Measurements from ENCODE around the gene KIF21B.

The KIF21B gene

GRCh38 chr1:201059871-201060555 lies 36.5 kb upstream of the KIF21B start:
- TF ChIP-seq CTCF (conservative IDR thresholded peaks at IDR 0.05; ENCODE audit: low read length) = no peak
- H3K4me3 ChIP-seq (ENCODE audit: low read length) = no peak overlapping the region
- DNase-seq (ENCODE audit: low read depth) = peak; percentile 3

GRCh38 chr1:201059401-201059800 lies 35.9 kb upstream of the KIF21B start:
- TF ChIP-seq CTCF (conservative IDR thresholded peaks at IDR 0.05; ENCODE audit: low read length) = no peak
- no peak for DNase-seq (ENCODE audit: low read depth)
- H3K4me3 ChIP-seq (ENCODE audit: low read length) = no peak overlapping the region

- no peak overlapping the region for H3K4me3 ChIP-seq (ENCODE audit: low read length)
- no peak for DNase-seq (ENCODE audit: low read depth)
- no peak for TF ChIP-seq CTCF (conservative IDR thresholded peaks at IDR 0.05; ENCODE audit: low read length)
Observed at GRCh38 chr1:201054091-201054543, 30.6 kb upstream of the KIF21B start.

- H3K4me3 ChIP-seq (ENCODE audit: low read length) = no peak overlapping the region
- TF ChIP-seq CTCF (conservative IDR thresholded peaks at IDR 0.05; ENCODE audit: low read length) = no peak
- DNase-seq (ENCODE audit: low read depth) = no peak
Observed at GRCh38 chr1:201053155-201053860, 29.8 kb upstream of the KIF21B start.

GRCh38 chr1:201051399-201051798 lies 27.9 kb upstream of the KIF21B start:
- no peak for DNase-seq (ENCODE audit: low read depth)
- H3K4me3 ChIP-seq (ENCODE audit: low read length) = no peak overlapping the region
- TF ChIP-seq CTCF (conservative IDR thresholded peaks at IDR 0.05; ENCODE audit: low read length) = no peak

GRCh38 chr1:201050515-201051277 lies 27.2 kb upstream of the KIF21B start:
- no peak overlapping the region for H3K4me3 ChIP-seq (ENCODE audit: low read length)
- no peak for TF ChIP-seq CTCF (conservative IDR thresholded peaks at IDR 0.05; ENCODE audit: low read length)
- DNase-seq (ENCODE audit: low read depth) = peak; percentile 48

Data from AG10803 (cell line).